Natural killer cell treated with Interleukin-12 subunit alpha and Interleukin-12 subunit beta and Interleukin-15 and Interleukin-18, amount 100 ng/mL, for 72 hours (primary cell): Measurements from ENCODE around the gene IL31. TPM values are rescaled to one million over a fixed set of nuclear protein-coding genes. Genes with fewer than 3 reads are reported as not detected.

Experiments used
- ATAC-seq, 2 donors: fragments of 150-1000 bp; cut with Tn5 transposase in 1 of 2; sonication (Bioruptor Pico), chemical (Tn5 transposase) in 1 of 2; 2 replicates each; pipeline ENCODE4 v1.10.0; 2021
- DNase-seq: peaks from one replicate; pipeline ENCODE4 v3.0.0; 2022; ENCODE audit warnings: low spot score
- H3K27ac Mint-ChIP-seq, 2 donors: 1 replicate in 1 of 2; 2 replicates in 1 of 2; pipeline ENCODE4 v1.8.0; 2022; ENCODE audit warnings: mixed read lengths in 2 of 2, mild to moderate bottlenecking in 1 of 2, moderate library complexity in 1 of 2
- H3K27me3 Mint-ChIP-seq, 2 donors: 1 replicate in 1 of 2; 2 replicates in 1 of 2; pipeline ENCODE4 v1.8.0; 2022; ENCODE audit warnings: mixed read lengths in 2 of 2
- H3K36me3 Mint-ChIP-seq: one replicate; pipeline ENCODE4 v1.8.0; 2022; ENCODE audit warnings: mixed read lengths
- H3K4me1 Mint-ChIP-seq, 2 donors: 1 replicate in 1 of 2; 2 replicates in 1 of 2; pipeline ENCODE4 v1.8.0; 2022; ENCODE audit warnings: low read depth in 2 of 2, mixed read lengths in 2 of 2, mild to moderate bottlenecking in 1 of 2
- H3K4me3 Mint-ChIP-seq: one replicate; pipeline ENCODE4 v1.8.0; 2022; ENCODE audit warnings: mixed read lengths
- H3K9me3 Mint-ChIP-seq: 2 replicates; pipeline ENCODE4 v1.8.0; 2022; ENCODE audit warnings: mixed read lengths
- total RNA-seq, 2 donors: library from RNA; stranded (reverse); gene quantifications; one replicate each; pipeline ENCODE4 v1.2.3, GENCODE V29; 2022

IL31 gene
- total RNA-seq, 2 donors from 2014 or later = not detected

DNA sequence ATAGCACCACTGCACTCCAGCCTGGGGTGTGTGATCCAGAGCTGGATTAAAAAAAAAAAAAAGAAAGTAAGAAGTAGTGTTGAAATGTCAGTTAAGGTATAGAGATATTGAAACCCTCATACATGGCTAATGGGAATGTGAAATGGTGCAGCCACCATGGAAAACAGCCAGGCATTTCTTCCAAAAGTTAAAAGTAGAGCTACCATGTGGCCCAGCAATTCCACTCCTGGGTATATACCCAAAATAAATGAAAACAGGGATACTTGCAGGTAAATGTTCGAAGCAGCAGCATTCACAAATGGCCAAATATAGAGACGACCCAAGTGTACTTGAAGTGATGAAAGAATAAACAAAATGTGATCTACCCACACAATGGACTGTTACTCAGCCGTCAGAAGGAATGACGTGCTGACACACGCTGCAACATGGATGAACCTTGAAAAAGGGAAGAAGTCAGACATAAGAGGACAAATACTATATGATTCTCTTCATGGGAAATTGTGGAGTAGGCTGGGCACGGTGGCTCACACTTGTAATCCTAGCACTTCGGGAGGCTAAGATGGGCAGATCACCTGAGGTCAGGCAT lies 15.2 kb downstream of the IL31 start:
- Mint-ChIP-seq H3K4me3 (no peak overlapping the region), H3K27me3 (peaks cover 0 to 3% of the 10 kb centered on the region in 2 donors), H3K27ac (peak overlapping the region in 1 of 2 donors; percentile 44), H3K9me3 (no peaks in the 10 kb centered on the region), H3K36me3 (no peaks in the 10 kb centered on the region), H3K4me1 (peaks cover 23 to 38% of the 10 kb centered on the region in 2 donors)
- ATAC-seq (no peak), DNase-seq (no peak)

DNA sequence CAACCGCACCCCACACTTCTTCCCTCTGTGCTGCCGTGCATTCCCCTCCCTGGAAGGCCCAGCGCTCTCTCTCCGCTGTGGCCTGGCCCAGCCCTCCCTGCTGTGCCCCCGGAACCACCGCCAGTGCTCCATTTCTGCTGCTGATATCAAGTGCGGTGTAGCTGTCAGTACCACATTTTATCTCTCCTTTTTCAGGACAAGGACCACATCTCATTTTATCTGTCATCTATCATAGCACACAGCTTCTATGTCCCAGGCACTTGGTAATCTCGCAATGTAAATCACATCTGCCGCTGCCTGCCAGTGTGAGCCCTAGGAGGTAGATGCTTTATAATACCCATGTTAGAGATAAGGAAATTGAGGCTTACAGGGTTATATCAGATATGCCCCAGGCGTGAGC lies 18.3 kb downstream of the IL31 start:
- H3K4me1 Mint-ChIP-seq = peaks cover 5 to 27% of the 10 kb centered on the region in 2 donors
- H3K9me3 Mint-ChIP-seq = no peaks in the 10 kb centered on the region
- no peak for DNase-seq
- peaks cover 0 to 3% of the 10 kb centered on the region in 2 donors for H3K27me3 Mint-ChIP-seq
- ATAC-seq = peak in 1 of 2 donors; percentile 27
- peak overlapping the region in 1 of 2 donors; percentile 76 for H3K27ac Mint-ChIP-seq
- H3K36me3 Mint-ChIP-seq = no peaks in the 10 kb centered on the region
- no peak overlapping the region for H3K4me3 Mint-ChIP-seq

DNA sequence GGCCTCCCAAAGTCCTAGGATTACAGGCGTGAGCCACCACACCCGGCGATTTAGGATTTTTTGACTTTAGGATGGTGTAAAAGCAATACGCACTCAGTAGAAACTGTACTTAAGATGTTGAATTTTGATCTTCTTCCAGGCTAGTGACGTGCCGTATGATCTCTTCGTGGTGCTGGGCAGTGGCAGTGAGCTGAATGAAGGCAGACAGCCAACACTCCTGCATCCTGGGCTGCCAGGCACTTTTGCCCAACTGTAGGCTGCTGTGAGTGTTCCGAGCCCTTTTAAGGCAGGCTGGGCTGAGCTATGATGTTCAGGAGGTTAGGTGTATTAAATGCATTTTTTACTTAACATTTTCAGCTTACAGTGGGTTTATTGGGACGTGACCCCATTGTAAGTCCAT lies 21.3 kb downstream of the IL31 start:
- Mint-ChIP-seq H3K4me3 (no peak overlapping the region), H3K27ac (peak overlapping the region in 1 of 2 donors; percentile 47), H3K9me3 (no peaks in the 10 kb centered on the region), H3K36me3 (no peaks in the 10 kb centered on the region), H3K4me1 (peaks cover 0 to 13% of the 10 kb centered on the region in 2 donors), H3K27me3 (peaks cover 0 to 3% of the 10 kb centered on the region in 2 donors)
- ATAC-seq (no peak), DNase-seq (no peak)

DNA sequence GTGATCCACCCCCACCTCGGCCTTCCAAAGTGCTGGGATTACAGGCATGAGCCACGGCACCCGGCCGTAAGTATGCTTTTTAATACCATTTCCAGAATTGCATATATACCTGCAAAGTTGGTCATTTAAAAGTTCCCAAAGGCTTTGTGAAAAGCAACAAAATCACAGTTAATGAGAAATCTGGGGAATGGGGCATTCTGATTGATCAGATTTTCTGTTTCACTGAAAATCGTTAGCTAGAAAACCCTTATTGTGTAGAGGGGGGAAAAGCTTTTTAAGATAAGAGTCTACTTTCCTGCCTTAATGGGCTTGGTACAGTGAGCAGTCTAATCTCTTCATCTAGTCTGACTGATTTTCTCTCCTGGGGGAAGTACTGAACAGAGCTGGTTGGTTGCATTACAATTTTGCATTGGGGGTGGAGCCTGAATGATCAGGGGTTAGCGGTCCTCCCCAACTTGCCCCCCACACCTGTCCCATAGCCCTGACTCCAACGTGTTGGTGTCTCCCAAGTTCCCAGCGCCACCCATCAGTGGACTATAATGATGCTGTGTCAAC lies 23.8 kb downstream of the IL31 start:
- Mint-ChIP-seq H3K36me3 (no peaks in the 10 kb centered on the region), H3K4me1 (peaks cover 0 to 5% of the 10 kb centered on the region in 2 donors), H3K9me3 (no peaks in the 10 kb centered on the region), H3K4me3 (no peak overlapping the region), H3K27ac (no peak overlapping the region), H3K27me3 (no peaks in the 10 kb centered on the region)
- ATAC-seq = no peak
- no peak for DNase-seq

DNA sequence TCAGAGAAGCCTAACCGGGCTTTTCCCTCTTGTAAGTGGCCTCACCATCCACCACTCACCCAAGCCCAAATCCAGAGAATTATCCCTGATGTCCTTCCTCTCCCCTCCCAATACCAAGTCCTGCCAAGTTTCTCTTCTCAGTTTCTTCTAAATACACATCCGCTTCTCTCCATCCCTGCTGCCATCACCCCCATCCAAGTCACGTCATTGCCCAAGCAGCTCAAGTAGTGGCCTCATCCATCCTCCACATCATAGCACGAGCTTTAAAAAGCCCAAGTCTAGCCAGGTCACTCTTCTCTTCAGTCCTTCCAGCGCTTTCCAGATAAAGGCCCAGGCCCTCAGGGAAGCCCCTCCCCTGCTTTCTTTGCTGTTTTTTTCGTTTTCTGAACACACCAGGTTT lies 25.4 kb downstream of the IL31 start:
- H3K9me3 Mint-ChIP-seq = no peaks in the 10 kb centered on the region
- ATAC-seq (no peak), DNase-seq (no peak)
- H3K4me3 Mint-ChIP-seq = no peak overlapping the region
- H3K27me3 Mint-ChIP-seq = no peaks in the 10 kb centered on the region
- peak overlapping the region in 1 of 2 donors; percentile 80 for H3K27ac Mint-ChIP-seq
- no peaks in the 10 kb centered on the region for H3K36me3 Mint-ChIP-seq
- H3K4me1 Mint-ChIP-seq = peaks cover 3 to 5% of the 10 kb centered on the region in 2 donors

DNA sequence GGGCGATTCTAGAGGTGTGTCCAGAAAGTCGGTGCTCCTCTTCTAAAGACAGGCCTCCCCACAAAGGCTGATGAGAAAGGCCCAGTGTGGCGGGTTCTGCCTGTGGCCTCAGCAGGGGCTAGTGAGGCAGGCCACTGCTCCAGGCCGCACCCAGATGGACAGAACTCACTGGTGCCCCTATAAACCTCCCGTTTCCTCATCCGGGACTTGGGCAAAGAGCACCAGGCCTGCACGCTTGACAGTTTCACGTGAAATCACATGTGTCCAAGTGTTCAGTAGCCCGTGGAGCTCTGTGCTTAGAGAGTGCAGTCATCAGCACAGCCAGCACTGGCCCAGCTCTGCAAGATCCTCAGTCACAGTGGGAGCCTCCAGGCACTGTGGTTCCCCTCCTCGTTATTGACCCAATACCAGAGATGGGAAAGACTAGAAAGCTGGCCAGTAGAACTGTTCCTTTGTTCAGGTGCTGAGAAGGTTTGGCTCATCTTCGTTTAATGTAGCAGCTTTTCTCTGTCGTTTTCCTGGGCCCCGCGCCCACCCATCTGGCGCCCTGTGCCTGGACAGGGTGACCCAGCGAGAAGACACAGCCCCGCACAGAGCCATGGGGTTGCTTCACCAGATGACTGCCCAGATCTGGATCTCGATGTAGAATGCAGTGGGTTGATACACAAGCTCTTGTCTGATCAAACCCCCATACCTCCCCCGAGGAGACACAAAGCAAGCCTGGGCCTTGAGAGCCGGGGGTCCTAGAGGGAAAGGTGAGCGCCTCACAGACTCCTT lies 26.3 kb downstream of the IL31 start:
- Mint-ChIP-seq H3K4me3 (no peak overlapping the region), H3K9me3 (no peaks in the 10 kb centered on the region), H3K27ac (peak overlapping the region in 1 of 2 donors; percentile 80), H3K36me3 (no peaks in the 10 kb centered on the region), H3K4me1 (peaks cover 4 to 5% of the 10 kb centered on the region in 2 donors), H3K27me3 (no peaks in the 10 kb centered on the region)
- peak in 1 of 2 donors; percentile 29 for ATAC-seq
- no peak for DNase-seq

DNA sequence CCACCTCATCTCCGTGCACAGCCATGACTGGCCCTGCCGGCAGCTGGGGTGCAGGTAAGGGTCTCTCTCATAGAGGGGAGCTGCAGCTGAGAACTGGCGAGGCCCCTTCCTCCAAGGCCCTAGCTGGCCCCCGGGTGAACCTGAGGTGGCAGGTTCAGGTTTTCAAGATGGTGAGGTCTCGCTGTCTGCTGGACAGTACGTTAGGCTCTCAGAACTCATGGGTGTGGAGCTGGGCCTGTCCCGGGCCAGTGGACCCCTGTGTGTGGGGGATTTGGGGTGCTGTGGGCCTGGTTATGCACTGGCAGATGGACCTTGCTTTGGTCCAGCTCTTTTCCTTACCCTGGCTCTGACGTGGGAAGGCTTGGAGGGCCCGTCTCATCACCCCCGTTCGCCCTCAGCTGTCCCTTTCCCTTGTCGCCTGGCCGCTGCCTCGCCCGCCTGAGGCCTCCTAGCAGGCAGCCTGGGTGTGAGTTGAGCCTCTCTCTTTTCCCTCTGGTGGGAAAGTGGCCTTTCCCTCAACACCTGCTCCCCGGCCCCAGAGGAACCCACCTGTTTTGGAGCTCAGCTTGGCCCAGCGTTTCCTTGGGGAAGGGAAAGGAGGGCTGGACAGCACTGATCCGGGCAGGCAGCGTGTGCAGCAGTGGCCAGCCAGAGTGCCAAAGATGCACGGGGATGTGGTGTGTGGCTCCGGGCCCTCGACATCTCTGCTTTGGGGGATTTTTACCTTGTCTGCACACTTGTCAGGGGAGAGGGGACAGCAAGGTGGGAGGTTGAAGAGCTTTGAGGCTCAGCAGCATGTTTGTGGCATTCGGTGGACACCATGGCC lies 28.3 kb downstream of the IL31 start:
- no peak for DNase-seq
- no peak overlapping the region for H3K27ac Mint-ChIP-seq
- no peak overlapping the region for H3K4me3 Mint-ChIP-seq

DNA sequence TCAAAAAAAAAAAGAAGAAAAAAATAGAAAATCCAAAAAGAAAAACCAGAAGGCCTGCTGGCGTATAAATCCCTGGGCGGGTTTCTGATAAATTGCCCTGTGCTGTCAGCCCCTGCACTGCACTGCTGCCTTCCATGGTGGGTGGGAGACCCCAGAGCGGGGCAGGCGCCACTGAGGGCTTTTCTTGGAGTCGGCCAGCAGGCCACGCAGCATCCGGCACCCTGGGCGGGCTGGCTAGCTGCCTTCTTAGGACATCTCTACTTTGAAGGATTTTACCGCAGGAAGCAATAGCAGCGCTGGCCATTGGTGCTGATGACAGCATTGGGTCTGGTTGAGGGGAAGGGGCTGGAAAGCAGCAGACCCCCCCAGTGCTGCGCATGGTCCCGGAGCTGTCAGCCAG lies 29.1 kb downstream of the IL31 start:
- Mint-ChIP-seq H3K4me3 (no peak overlapping the region), H3K27me3 (no peaks in the 10 kb centered on the region), H3K9me3 (no peaks in the 10 kb centered on the region), H3K4me1 (peaks cover 0 to 4% of the 10 kb centered on the region in 2 donors), H3K27ac (no peak overlapping the region), H3K36me3 (no peaks in the 10 kb centered on the region)
- DNase-seq (no peak), ATAC-seq (no peak)

More for the DNA sequence above, 28.3 kb downstream of the IL31 start:
- ATAC-seq = no peak
- H3K9me3 Mint-ChIP-seq = no peaks in the 10 kb centered on the region
- no peaks in the 10 kb centered on the region for H3K27me3 Mint-ChIP-seq
- H3K4me1 Mint-ChIP-seq = peaks cover 0 to 4% of the 10 kb centered on the region in 2 donors
- no peaks in the 10 kb centered on the region for H3K36me3 Mint-ChIP-seq

DNA sequence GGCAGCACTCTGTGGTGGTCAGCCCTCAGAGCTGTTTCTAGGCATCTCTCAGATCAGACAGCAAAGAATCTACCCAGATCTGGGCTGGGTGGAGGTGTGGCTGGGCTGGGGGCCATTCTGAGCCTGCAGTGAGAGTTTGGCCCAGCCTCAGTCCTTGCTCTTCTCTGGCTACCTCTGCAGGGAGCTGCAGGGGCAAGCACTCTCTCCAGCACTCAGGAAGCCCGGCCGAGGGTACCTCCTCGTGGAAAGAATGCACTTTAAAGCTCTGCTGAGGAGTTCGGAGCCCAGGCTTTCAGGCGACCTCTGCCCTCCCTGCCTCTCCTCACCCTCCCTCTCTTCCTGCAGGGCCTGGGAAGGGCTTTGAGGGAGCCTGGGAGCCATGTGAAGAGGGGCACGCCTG lies 31.2 kb downstream of the IL31 start:
- no peaks in the 10 kb centered on the region for H3K27me3 Mint-ChIP-seq
- no peaks in the 10 kb centered on the region for H3K36me3 Mint-ChIP-seq
- H3K9me3 Mint-ChIP-seq = no peaks in the 10 kb centered on the region
- DNase-seq = no peak
- peaks cover 0 to 4% of the 10 kb centered on the region in 2 donors for H3K4me1 Mint-ChIP-seq
- ATAC-seq = no peak
- H3K27ac Mint-ChIP-seq = no peak overlapping the region
- no peak overlapping the region for H3K4me3 Mint-ChIP-seq

DNA sequence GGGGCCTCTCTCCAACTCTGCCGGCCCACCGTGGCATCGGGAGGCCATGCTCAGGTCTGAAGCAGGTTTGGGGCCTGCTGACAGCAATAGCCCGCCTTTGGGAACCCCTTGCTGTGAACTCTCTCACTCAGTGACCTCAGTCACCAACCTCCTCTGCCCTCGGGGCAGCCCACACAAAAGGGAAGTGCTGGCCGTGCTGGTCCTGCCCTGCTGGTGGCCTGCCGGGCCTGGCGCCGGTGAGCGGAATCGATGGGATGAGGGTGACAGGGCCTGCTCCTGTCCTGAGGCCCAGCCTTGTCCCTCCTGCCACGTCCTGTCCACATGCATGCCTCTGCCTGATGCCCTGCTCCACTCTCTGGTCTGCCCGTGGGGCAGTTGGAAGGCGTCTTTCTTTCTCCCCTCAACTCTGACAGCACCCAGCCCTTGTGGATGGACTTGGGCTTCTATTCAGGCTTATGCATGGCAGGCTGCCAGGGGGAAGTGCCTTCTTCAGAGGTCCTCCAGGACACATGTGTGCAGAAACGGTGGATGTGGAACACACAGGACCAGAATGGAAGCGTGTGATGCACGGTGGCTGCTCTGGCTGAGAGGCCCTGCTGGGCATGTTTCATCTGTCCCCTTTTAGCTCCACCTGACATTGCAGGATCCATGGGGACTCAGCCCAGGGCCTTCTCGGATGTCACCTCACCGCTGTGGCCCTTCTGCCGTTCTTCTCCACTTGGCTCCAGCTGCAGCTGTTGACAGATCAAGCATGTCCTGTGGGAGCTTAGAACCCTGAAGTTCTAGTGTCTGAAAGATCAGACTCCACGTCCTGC lies 31.9 kb downstream of the IL31 start:
- ATAC-seq = no peak
- Mint-ChIP-seq H3K9me3 (no peaks in the 10 kb centered on the region), H3K27me3 (no peaks in the 10 kb centered on the region), H3K4me3 (no peak overlapping the region), H3K4me1 (peaks cover 0 to 4% of the 10 kb centered on the region in 2 donors), H3K36me3 (no peaks in the 10 kb centered on the region), H3K27ac (no peak overlapping the region)
- no peak for DNase-seq

DNA sequence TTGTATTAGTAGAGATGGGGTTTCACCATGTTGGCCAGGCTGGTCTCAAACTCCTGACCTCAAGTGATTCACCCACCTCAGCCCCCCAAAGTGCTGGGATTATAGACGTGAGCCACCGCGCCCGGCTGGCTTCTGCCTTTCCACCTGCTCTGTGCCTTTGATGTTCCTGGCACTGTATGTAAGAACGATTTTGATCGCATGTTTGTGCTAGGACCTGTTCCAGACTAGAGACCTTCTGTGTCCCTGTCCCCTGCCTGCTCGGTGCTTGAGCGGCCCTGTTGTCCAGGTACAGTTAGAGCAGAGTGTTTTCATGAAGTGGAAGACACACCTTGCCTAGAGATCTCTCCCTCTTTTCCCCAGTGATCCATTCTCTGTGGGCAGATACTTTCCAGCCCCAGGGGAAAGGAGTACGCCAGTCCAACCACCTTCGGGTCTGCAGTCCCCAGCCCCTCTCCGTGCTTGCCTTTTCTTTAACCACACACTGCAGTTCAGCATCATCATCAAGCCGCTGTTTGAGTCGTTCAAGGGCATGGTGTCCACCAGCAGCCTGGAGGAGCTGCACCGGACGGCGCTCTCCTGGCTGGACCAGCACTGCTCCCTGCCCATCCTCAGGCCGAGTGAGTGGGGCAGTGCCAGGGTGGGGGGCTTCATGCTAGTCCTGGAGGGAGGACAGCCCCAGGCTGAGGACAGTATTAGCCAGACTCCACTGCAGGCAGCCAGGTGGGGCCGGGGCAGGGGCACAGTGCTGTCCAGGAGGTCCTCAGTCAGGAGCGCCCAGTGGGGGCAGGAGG lies 33.4 kb downstream of the IL31 start:
- Mint-ChIP-seq H3K4me3 (no peak overlapping the region), H3K27ac (no peak overlapping the region), H3K36me3 (no peaks in the 10 kb centered on the region), H3K9me3 (no peaks in the 10 kb centered on the region), H3K4me1 (peaks cover 0 to 4% of the 10 kb centered on the region in 2 donors), H3K27me3 (no peaks in the 10 kb centered on the region)
- DNase-seq (no peak), ATAC-seq (no peak)

DNA sequence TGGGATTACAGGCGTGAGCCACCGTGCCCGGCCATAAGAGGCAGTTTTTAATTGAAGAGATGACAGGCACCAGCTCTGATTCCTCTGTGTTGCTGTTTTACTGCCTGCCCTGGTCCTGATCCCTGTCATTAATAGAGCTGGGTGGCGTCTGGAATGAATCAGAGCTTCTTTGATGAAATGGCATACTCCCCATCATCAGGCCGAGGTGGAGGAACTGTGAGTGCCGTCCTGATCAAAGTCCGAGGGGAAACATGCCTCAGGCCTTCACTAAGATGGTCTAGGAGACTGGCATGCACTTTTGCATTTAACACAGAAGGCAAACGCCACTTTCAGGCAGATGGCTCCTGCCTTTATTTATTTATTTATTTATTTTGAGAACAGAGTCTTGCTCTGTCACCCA lies 34.1 kb downstream of the IL31 start:
- Mint-ChIP-seq H3K36me3 (no peaks in the 10 kb centered on the region), H3K9me3 (no peaks in the 10 kb centered on the region), H3K27me3 (no peaks in the 10 kb centered on the region), H3K27ac (no peak overlapping the region), H3K4me1 (peaks cover 1 to 4% of the 10 kb centered on the region in 2 donors), H3K4me3 (no peak overlapping the region)
- no peak for ATAC-seq
- DNase-seq = no peak
